GM18867 (cell line): ENCODE data around the gene MAU2.
A peak's percentile ranks its signal among the peaks of the same experiment; 100 is the strongest.
"Not testable (repeated sequence)": the region's sequence is repeated elsewhere in the genome, so short reads cannot be mapped to it uniquely, and the experiment has no call there.

Experiments
- ATAC-seq: cut with Tn5 transposase; IDR thresholded peaks from one replicate; pipeline ENCODE4 v1.9.1; 2021; ENCODE audit warnings: mild to moderate bottlenecking, moderate library complexity; ENCODE audit not compliant: unreplicated experiment

MAU2 gene

GRCh38 chr19:19345232-19345631, 24.6 kb downstream of the MAU2 start:
- no peak for ATAC-seq

GRCh38 chr19:19345970-19346369, 25.3 kb downstream of the MAU2 start:
- no peak for ATAC-seq

DNA sequence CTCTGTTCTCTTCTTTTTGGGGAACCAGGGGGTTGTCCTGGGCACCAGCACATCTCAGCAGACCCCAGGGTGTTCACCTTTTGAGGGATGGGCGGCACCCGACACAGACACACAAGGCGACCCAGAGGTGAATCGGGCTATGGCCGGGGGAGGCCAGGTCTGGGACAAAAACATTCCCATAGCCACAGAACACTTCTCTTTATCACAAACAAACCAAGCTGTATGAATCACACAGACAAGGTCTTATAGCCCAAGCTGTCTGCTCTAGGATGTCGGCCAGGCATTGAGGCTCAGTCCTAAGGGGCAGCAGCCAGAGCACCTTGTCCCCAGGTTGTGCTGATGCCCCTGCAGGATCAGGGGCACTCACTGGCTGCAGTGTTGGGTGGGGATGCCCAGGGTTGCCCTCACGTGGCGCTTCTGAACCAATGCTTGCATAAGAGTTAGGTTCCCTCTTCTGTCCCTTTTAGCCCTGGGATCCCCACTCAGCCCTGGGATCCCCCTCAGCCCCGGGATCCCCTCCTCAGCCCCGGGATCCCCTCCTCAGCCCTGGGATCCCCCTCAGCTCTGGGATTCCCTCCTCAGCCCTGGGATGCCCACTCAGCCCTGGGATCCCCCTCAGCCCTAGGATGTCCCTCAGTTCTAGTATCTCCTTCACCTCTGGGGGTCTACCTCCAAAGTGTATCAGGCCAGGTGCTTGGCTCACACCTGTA, 26.9 kb downstream of the MAU2 start:
- no peak for ATAC-seq

GRCh38 chr19:19348266-19348665, 27.6 kb downstream of the MAU2 start:
- no peak for ATAC-seq

GRCh38 chr19:19349365-19349764, 28.7 kb downstream of the MAU2 start:
- no peak for ATAC-seq

- not testable (repeated sequence) for ATAC-seq
These were observed 30.1 kb downstream of the MAU2 start for GRCh38 chr19:19350756-19351155.

GRCh38 chr19:19352823-19353222, 32.2 kb downstream of the MAU2 start:
- no peak for ATAC-seq

DNA sequence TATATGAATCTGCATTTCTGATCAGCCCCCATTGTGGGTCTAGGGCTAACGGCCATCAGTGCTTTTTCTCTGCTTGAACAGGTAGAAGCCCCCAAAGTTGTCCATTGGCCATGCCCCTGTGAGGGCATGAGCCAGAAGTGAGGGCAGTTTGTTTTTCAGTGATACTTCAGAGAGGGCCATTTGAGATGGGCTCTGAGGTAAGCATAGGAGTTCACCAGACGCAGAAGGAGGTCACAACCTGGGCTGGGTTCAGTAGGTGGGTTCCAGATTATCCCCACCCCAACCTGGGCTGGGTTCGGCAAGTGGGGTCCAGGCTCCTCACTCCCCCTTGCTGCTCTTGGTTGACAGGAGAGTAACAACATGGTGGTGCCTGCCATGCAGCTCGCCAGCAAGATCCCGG, 33.4 kb downstream of the MAU2 start:
- ATAC-seq: no peak

DNA sequence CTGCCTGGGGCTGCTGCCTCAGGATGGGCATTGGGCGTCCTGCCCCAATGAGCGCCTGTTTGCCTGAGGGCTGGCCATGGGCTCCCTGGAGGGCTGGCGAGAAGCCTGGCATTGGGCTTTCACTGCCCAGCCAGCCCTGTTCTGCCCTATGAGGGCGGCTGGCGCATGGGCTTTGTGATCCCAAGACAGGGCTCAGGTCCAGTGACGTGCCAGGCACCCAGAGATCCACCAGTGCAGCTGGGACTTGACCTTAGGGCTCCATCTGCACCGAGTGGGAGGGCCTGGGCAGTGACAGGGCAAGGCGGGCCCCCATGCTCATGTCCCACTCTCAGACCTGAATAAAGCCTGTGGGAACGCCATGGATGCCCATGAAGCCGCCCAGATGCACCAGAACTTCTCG, 34.3 kb downstream of the MAU2 start:
- ATAC-seq: no peak

DNA sequence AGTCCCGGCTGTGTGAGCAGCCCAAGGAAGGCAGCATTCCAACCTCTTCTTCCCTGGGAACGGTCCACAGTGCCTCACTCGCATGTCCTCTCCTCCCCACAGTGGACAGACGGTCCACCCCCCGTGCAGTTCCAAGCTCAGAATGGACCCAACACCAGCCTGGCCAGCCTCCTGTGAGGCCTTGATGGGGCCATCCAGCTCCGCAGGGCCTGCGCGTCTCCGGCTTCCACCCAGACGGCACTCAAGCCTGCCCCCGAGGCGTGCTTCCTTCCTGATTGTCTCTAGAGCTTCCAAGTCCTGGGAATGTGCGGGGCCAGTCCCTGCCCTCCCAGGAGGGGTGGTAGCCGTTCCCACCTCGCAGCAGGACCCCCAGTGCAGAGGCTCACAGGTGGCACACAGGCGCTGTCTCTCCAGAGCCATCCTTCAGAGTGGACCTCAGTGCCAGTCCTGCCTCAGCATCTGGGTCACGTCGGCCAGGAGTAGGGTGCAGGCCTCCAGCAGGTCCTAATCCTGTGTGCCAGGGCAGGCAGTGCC, 35.0 kb downstream of the MAU2 start:
- ATAC-seq: no peak

DNA sequence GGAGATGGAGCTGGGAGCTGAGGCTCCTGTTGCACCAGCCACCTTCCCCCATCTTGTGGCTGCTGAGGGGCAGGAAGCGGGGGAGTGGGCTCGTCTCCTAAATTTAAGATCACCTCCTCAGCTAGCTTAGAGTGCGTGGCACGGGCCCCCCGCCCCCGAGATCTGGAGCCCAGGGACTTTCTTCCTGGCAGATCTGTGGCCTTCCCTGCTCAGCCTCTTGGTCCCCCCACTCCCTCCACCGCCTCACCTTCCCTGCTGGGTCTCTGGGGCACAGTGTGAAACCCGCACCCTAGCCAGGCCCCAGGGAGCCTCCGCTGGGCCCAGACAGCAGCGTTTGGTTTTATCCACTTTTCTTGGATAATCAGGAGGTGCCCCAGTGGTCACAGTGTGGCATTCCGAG, 35.9 kb downstream of the MAU2 start:
- ATAC-seq: no peak

GRCh38 chr19:19356901-19357566, 36.4 kb downstream of the MAU2 start:
- ATAC-seq: no peak

- ATAC-seq: peak; percentile 65
These were observed 40.5 kb downstream of the MAU2 start for GRCh38 chr19:19361075-19361594.

GRCh38 chr19:19362075-19362474, 41.4 kb downstream of the MAU2 start:
- no peak for ATAC-seq

DNA sequence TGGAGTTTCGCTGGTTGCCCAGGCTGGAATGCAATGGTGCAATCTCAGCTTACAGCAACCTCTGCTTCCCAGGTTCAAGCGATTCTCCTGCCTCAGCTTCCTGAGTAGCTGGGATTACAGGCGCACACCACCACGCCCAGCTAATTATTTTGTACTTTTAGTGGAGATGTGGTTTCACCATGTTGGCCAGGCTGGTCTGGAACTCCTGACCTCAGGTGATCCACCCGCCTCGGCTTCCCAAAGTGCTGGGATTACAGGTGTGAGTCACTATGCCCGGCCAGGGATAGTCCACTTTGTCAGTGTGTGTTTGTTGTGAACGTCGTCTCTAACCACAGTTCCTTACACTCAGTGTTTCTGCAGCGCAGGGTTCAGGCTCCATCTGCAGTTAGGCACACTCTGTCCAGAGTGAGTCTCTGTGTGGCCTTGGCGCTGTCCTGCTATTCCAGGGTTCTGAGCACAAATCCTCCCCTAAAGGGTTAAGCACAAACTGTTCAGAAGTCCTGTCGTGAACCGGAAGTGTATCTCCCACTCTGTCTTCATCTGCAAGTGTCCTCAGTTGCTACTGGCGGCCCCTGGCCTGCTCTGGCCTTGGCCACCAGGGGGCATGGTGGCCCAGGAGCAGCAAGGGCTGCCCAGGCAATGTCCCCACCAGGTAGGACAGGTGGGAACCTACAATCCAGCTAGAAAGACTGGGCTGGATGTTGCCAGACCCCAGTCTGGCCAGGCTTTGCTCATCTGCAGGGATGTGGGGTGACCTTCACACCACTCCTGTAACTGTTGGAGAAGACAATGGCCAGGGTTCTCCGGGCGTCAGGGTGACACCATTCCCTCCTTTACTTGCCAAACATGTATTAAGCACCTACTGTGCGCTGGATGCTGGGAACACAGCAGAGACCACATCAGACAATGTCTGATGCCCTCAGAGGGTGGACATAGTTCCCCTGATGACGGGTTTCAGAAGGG, 46.1 kb downstream of the MAU2 start:
- peak; percentile 71 for ATAC-seq

GRCh38 chr19:19368087-19368486, 47.5 kb downstream of the MAU2 start:
- ATAC-seq: no peak

DNA sequence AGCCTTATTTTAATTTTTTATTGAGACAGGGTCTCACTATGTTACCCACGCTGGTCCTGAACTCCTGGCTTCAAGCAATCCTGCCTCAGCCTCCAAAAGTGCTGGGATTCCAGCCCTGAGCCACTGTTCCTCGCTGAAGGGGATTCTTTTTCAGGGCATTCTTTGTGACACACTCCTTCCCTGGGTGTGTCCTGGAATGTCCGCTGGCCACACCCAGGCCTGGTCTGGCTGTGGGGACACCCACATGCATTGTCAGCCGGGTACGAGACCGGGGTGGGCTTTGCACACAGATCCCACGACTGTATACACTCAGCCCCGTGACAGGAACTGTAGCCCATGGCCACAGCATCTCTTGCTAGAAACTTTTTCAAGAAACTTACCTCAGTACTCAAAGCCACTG, 50.4 kb downstream of the MAU2 start:
- ATAC-seq: no peak

GRCh38 chr19:19372656-19373416, 52.2 kb downstream of the MAU2 start:
- peak; percentile 83 for ATAC-seq

DNA sequence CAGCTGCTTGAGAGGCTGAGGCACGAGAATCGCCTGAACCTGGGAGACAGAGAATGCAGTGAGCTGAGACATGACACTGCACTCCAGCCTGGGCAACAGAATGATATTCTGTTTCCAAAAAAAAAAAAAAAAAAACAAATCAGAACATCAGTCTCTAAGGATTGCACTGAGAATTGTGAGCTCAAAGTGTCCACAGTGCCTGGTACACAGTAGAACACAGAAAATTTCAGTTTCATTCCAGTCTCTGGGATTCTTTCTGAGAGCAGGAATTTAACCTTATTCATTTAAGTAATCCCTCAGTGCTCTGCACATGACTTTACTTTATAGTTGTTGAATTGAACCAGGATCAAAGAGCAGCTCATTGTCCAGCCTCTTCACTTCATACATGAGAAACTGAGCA, 58.9 kb downstream of the MAU2 start:
- no peak for ATAC-seq

DNA sequence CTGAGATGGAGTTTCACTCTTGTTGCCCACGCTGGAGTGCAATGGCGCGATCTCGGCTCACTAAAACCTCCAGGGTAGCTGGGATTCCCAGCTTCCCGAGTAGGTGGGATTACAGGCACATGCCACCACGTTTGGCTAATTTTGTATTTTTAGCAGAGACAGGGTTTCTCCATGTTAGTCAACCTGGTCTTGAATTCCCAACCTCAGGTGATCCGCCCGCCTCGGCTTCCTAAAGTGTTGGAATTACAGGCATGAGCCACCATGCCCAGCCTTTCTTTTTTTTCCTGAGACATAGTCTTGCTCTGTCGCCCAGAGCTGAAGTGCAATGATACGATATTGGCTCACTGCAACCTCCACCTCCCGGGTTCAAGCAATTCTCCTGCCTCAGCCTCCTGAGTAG, 59.7 kb downstream of the MAU2 start:
- not testable (repeated sequence) for ATAC-seq
